ENCODE data around the gene SLC26A11. TPM values are rescaled to one million over a fixed set of nuclear protein-coding genes. Genes with fewer than 3 reads are reported as not detected.

The SLC26A11 gene
- total RNA-seq, 4 donors from 2014 or later: 11.3 to 13.8 (median 12.7) TPM

- Histone ChIP-seq H3K4me3 (peak overlapping the region in 3 of 4 donors; percentile 2 to 39 (median 27)), H3K9me3 (no peaks in the 10 kb centered on the region)
Observed at GRCh38 chr17:80187515-80187941, 32.7 kb upstream of the SLC26A11 start.

DNA sequence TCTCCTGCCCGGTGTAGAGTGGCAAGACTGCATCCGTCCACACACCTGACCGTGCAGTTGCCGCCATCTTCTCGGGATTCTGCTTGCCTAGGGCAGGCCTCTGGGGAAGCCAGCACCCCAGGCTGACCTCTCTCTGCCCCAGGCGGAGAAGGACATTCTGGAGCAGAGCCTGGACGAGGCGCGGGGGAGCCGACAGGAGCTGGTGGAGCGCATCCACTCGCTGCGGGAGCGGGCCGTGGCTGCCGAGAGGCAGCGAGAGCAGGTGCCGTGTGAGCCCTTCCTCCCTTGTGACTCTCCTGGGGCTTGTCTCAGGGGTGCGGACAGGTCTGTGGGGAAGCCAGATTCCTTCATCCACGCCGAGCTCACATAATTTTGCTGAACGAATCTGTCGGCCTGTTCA, 30.6 kb upstream of the SLC26A11 start:
- Histone ChIP-seq H3K27me3 (peaks cover 0 to 25% (median under 1%) of the 10 kb centered on the region in 4 donors), H3K9me3 (no peaks in the 10 kb centered on the region), H3K4me1 (peaks cover 7 to 29% (median 22%) of the 10 kb centered on the region in 4 donors), H3K4me3 (no peak overlapping the region), H3K27ac (replicated peaks in 1 of 4) (no peak overlapping the region), H3K36me3 (no peaks in the 10 kb centered on the region)
- intact Hi-C loops (cut with DNase I): no loop called here
- WGBS: 95% methylated on average over 23 of the region's 23 CpGs
- TF ChIP-seq POLR2A (IDR thresholded peaks at IDR 0.05; ENCODE audit: low read depth) (no peak), POLR2AphosphoS5 (IDR thresholded peaks at IDR 0.05) (no peak), EP300 (IDR thresholded peaks at IDR 0.05) (no peak)
- TF ChIP-seq, protein P1, sequence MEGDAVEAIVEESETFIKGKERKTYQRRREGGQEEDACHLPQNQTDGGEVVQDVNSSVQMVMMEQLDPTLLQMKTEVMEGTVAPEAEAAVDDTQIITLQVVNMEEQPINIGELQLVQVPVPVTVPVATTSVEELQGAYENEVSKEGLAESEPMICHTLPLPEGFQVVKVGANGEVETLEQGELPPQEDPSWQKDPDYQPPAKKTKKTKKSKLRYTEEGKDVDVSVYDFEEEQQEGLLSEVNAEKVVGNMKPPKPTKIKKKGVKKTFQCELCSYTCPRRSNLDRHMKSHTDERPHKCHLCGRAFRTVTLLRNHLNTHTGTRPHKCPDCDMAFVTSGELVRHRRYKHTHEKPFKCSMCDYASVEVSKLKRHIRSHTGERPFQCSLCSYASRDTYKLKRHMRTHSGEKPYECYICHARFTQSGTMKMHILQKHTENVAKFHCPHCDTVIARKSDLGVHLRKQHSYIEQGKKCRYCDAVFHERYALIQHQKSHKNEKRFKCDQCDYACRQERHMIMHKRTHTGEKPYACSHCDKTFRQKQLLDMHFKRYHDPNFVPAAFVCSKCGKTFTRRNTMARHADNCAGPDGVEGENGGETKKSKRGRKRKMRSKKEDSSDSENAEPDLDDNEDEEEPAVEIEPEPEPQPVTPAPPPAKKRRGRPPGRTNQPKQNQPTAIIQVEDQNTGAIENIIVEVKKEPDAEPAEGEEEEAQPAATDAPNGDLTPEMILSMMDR (IDR thresholded peaks at IDR 0.05): no peak
- no peak for DNase-seq (ENCODE audit: extremely low spot score)

More at GRCh38 chr17:80187515-80187941, 32.7 kb upstream of the SLC26A11 start:
- TF ChIP-seq POLR2A (IDR thresholded peaks at IDR 0.05; ENCODE audit: low read depth): no peak
- TF ChIP-seq, protein P1 (IDR thresholded peaks at IDR 0.05): no peak
- TF ChIP-seq POLR2AphosphoS5 (IDR thresholded peaks at IDR 0.05): peak in 1 of 2 donors; percentile 26
- Histone ChIP-seq H3K27ac (replicated peaks in 1 of 4) (no peak overlapping the region), H3K36me3 (no peaks in the 10 kb centered on the region), H3K27me3 (peaks cover 0 to 16% (median 0%) of the 10 kb centered on the region in 4 donors), H3K4me1 (peaks cover 7 to 25% (median 22%) of the 10 kb centered on the region in 4 donors)
- no peak for DNase-seq (ENCODE audit: extremely low spot score)
- WGBS: 64% methylated on average over 18 of the region's 18 CpGs
- intact Hi-C loops (cut with DNase I): no loop called here

DNA sequence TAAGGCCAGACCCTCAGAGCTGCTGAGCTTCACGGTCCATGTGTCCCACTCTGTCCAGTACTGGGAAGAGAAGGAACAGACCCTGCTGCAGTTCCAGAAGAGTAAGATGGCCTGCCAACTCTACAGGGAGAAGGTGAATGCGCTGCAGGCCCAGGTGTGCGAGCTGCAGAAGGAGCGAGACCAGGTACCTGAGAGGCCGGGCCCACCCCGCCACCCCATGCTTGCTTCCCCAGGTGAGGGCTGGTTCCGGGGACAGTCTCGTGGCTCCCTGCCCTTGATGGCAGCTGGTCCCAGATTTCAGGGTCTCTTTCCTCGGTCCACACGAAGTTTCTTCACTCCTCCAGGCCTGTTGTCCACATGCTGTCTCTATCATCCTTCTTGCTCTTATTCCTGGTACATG, 29.5 kb upstream of the SLC26A11 start:
- Histone ChIP-seq H3K4me1 (peaks cover 7 to 29% (median 22%) of the 10 kb centered on the region in 4 donors), H3K9me3 (no peaks in the 10 kb centered on the region), H3K27ac (replicated peaks in 1 of 4) (no peak overlapping the region), H3K4me3 (no peak overlapping the region), H3K27me3 (peaks cover 0 to 36% (median 2%) of the 10 kb centered on the region in 4 donors), H3K36me3 (no peaks in the 10 kb centered on the region)
- intact Hi-C loops (cut with DNase I): no loop called here
- WGBS: 94% methylated on average over 10 of the region's 10 CpGs
- no peak for DNase-seq (ENCODE audit: extremely low spot score)
- TF ChIP-seq EP300 (IDR thresholded peaks at IDR 0.05) (no peak), POLR2AphosphoS5 (IDR thresholded peaks at IDR 0.05) (no peak), POLR2A (IDR thresholded peaks at IDR 0.05; ENCODE audit: low read depth) (no peak)
- TF ChIP-seq, protein P1 (IDR thresholded peaks at IDR 0.05): no peak

GRCh38 chr17:80191192-80191591, 29.0 kb upstream of the SLC26A11 start:
- peaks cover 0 to 41% (median 2%) of the 10 kb centered on the region in 4 donors for H3K27me3 ChIP-seq
- H3K27ac ChIP-seq (replicated peaks in 1 of 4): no peak overlapping the region
- H3K4me1 ChIP-seq: peaks cover 7 to 29% (median 22%) of the 10 kb centered on the region in 4 donors
- DNase-seq (ENCODE audit: extremely low spot score): no peak
- H3K4me3 ChIP-seq: no peak overlapping the region
- intact Hi-C loops (cut with DNase I): no loop called here
- H3K9me3 ChIP-seq: no peaks in the 10 kb centered on the region
- 84% methylated on average over 10 of the region's 20 CpGs for WGBS
- TF ChIP-seq POLR2A (IDR thresholded peaks at IDR 0.05; ENCODE audit: low read depth) (no peak), EP300 (IDR thresholded peaks at IDR 0.05) (no peak), POLR2AphosphoS5 (IDR thresholded peaks at IDR 0.05) (no peak)
- TF ChIP-seq, protein P1 (IDR thresholded peaks at IDR 0.05): no peak
- H3K36me3 ChIP-seq: no peaks in the 10 kb centered on the region

Data from esophagus muscularis mucosa (tissue), 4 donors.